GM10266 (cell line): Measurements from ENCODE around the gene FGF22.
A peak's percentile ranks its signal among the peaks of the same experiment; 100 is the strongest.

ENCODE experiments used
- DNase-seq: peaks from one replicate; pipeline ENCODE4 v3.0.0; 2012; ENCODE audit errors: extremely low spot score
- TF ChIP-seq, protein P1 (sequence below): IDR thresholded peaks from 2 replicates; pipeline ENCODE4 v1.5.1; 2012; ENCODE audit warnings: mild to moderate bottlenecking, low read depth; ENCODE audit not compliant: control insufficient read depth, insufficient read depth; ENCODE audit errors: missing control alignments

Gene FGF22

GRCh38 chr19:639253-640160 lies at the start of gene FGF22:
Gene FGF22 (plus strand): TSS chr19:639879. CDS start chr19:639926, 47 bp downstream.
- TF ChIP-seq, protein P1, sequence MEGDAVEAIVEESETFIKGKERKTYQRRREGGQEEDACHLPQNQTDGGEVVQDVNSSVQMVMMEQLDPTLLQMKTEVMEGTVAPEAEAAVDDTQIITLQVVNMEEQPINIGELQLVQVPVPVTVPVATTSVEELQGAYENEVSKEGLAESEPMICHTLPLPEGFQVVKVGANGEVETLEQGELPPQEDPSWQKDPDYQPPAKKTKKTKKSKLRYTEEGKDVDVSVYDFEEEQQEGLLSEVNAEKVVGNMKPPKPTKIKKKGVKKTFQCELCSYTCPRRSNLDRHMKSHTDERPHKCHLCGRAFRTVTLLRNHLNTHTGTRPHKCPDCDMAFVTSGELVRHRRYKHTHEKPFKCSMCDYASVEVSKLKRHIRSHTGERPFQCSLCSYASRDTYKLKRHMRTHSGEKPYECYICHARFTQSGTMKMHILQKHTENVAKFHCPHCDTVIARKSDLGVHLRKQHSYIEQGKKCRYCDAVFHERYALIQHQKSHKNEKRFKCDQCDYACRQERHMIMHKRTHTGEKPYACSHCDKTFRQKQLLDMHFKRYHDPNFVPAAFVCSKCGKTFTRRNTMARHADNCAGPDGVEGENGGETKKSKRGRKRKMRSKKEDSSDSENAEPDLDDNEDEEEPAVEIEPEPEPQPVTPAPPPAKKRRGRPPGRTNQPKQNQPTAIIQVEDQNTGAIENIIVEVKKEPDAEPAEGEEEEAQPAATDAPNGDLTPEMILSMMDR: no peak
- peak; percentile 99 for DNase-seq

GRCh38 chr19:590396-590745 lies 49.3 kb upstream of the FGF22 start:
- DNase-seq: no peak
- TF ChIP-seq, protein P1: no peak

GRCh38 chr19:590750-591098 lies 49.0 kb upstream of the FGF22 start:
- TF ChIP-seq, protein P1: no peak
- DNase-seq: no peak

DNA sequence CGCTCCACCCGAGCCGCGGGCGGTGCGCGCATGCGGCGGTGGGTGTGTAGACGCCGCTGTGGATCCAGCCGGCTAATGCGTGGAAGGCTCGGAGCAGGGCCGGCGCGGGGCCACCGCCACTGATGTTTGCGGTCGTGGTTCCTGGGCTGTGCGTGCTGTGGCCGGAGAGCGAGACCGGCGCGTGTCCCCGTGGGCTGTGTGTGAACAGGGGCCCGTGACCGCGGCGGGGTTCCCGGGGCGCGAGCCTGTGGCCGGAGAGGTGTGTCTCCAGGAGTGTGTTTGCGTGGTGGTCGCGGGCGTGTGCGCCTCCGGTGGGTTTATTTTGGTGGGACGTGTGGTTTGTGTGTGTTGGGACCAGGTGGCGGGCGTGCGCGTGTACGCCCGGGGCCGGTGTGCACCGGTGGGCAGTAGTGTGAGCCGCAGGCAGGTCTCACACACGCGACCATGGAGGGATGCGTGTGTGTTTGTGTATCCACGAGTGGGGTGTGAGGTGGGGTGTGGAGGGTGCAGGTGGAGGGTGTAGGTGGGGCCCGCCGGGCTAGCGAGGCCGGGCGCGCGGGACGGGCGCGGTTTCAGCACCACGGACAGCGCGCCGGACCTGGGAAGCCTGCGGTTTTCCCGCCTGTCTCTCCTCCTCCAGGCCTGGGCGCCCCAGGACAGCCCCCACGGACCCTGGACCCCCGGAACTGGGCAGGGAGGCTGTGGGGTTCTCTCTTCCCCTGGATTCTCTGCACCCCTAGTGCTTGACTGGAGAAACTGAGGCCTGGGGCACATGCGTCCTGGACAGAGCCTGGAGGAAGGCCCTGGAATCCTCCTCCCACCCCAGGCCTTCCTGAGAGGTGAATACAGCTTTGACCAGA lies 48.4 kb upstream of the FGF22 start:
- TF ChIP-seq, protein P1: no peak
- DNase-seq: no peak

- no peak for DNase-seq
These were observed 47.6 kb upstream of the FGF22 start for GRCh38 chr19:592101-592500.

DNA sequence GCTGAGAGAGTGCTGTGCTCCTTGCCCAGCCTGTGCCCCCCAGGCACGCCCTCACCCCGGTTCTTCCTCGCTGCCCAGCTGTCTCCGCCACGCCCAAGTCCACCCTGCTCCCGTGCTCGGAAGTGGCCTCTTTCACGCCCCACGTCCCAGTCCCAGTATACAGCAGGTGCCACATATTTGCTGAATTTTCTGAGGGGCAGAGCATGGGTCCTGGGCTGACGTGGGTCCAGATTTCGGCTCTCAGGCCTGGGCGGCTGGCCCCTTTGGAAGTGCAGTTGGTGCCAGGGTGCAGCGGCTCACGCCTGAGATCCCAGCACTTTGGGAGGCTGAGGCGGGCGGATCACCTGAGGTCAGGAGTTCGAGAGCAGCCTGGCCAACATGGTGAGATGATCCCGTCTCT lies 46.6 kb upstream of the FGF22 start:
- DNase-seq: no peak

More at GRCh38 chr19:592101-592500, 47.6 kb upstream of the FGF22 start:
- TF ChIP-seq, protein P1: no peak

More for the DNA sequence above, 46.6 kb upstream of the FGF22 start:
- TF ChIP-seq, protein P1: no peak
